HG02610 (cell line): ENCODE measurements around the gene CLDN3.
A peak's percentile ranks its signal among the peaks of the same experiment; 100 is the strongest.
"Not testable (repeated sequence)": the region's sequence is repeated elsewhere in the genome, so short reads cannot be mapped to it uniquely, and the experiment has no call there.

Experiments used
- ATAC-seq: cut with Tn5 transposase; IDR thresholded peaks from one replicate; pipeline ENCODE4 v1.9.1; 2021; ENCODE audit warnings: mild to moderate bottlenecking, moderate library complexity; ENCODE audit not compliant: unreplicated experiment

The CLDN3 gene

GRCh38 chr7:73738220-73738611 is 31.9 kb downstream of the CLDN3 start:
- peak; percentile 8 for ATAC-seq

GRCh38 chr7:73737491-73738219 is 32.4 kb downstream of the CLDN3 start:
- ATAC-seq, result no peak

GRCh38 chr7:73736885-73737284 is 33.2 kb downstream of the CLDN3 start:
- ATAC-seq, result no peak

DNA sequence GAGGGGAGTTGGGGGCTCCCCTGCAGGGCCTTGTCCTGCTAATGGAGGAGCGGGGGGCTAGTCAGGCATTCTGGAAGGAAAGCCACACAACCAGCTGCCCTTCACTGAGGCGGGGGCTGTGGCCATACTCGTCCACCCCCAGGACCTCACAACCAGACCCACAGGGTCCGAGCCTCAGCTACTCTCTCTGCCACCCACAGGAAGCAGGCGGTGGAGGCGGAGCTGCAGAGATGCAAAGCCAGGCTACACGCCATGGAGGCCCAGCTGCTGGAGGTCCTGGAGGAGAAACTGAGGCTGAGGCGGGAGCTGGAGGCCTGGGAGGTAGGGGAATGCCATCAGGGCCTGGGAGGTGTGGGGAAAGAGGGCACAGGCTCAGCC is 34.6 kb downstream of the CLDN3 start:
- ATAC-seq, result no peak

DNA sequence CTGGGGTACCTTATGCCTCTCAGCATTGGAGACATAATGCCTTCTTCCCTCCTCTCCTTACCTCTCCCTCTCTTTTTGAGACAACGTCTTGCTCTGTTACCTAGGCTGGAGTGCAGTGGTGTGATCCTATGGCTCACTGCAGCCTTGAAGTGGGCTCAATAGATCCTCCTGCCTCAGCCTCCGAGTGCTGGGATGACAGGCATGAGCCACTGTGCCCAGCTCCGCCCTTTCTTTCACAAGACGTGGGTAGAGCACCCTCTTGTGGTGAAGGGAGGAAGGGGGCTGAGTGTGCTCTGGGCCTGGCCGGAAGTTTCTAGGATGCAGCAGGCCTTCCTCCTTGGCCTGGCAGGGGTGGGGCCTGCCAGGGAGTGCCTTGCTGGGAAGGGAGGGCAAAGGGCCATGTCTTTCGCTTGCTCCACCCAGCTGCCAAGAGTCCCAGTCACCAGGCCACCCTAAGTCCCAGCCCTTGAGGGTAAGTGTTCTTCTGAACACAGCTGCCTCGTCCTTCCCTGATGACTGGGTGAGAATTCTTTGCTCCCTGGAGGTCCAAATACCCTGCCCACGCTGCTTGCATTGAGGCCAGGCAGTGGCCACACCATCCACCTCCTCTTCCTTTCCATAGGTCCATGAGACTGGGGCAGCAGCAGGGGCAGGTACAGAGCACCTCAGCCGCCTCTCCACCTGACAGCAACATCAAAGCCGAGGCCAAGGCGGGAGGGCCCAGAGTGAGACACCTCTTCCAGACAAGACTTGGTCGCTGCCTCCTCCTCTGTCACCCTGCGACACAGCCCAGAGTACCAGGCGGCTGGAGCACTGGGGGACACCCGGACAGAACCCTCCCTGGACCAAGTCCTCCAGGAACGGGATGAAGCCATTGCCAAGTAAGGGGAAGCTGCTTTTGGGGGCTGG is 35.2 kb downstream of the CLDN3 start:
- ATAC-seq, result peak; percentile 54

DNA sequence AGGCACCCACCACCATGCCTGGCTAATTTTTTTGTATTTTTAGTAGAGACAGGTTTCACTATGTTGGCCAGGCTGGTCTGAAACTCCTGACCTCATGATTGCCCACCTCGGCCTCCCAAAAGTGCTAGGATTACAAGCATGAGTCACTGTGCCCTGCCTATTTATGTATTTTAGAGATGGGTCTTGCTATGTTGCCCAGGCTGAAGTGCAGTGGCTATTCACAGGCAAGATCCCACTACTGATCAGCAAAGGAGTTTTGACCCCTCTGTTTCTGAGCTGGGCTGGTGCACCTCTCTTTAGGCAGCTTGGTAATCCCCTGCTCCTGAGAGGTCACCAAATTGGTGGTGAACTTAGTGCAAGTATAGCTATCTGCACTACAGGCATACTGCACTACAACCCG is 37.7 kb downstream of the CLDN3 start:
- ATAC-seq, result no peak

GRCh38 chr7:73730485-73730884 is 39.6 kb downstream of the CLDN3 start:
- no peak for ATAC-seq

DNA sequence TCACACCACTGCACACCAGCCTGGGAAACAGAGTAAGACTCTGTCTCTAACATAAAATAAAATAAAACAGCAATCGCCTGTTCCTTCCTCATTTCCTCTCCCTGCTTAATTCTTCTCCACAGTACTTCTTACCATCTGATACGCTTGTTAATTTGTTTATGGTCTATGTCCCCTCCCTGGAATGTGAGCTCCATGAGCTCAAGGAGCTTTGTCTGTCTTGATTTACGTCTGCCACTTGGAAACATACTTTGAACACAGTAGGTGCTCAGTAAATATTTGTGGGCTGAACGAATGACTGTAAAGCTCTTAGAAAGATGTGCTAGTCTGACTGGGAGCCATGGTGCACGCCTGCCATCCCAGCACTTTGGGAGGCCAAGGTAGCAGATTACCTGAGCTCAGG is 41.5 kb downstream of the CLDN3 start:
- no peak for ATAC-seq

DNA sequence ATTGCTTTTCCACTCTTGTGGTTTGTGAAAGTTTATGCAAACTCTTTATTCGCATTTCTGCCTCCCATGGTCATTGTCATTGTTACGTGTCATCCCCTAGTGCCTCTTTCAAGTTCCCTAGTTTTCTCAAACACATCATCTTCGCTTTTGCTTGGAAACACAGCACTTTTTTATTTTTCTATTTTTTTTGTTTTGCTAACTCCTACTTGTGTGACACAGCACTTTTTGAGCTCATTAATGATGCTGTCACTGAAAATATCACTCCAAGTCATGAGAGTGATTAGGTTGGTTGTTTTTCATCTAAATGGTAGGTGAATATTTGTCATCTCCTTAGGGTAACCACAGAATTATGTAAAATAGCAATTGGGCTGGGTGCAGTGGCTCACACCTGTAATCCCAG is 42.1 kb downstream of the CLDN3 start:
- ATAC-seq, result no peak

- no peak for ATAC-seq
Observed at GRCh38 chr7:73726083-73726466, 44.0 kb downstream of the CLDN3 start.

GRCh38 chr7:73723813-73724212 is 46.3 kb downstream of the CLDN3 start:
- no peak for ATAC-seq

DNA sequence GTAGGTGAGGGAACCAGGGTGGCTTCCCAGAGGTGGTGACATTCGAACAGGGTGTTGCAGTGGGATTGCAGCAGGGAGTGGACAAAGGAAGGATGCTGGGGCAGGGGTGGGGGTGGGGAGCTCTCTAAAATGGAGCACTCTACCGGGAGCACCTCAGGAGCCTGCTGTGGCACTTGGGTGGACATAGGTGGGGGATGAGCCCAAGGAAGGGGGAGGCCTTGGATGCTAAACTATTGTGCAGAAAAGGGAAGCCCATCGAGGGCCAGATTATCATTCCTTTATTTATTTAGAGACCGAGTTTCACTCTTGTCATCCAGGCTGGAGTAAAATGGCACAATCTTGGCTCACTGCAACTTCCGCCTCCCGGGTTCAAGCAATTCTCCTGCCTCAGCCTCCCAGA is 47.3 kb downstream of the CLDN3 start:
- no peak for ATAC-seq

DNA sequence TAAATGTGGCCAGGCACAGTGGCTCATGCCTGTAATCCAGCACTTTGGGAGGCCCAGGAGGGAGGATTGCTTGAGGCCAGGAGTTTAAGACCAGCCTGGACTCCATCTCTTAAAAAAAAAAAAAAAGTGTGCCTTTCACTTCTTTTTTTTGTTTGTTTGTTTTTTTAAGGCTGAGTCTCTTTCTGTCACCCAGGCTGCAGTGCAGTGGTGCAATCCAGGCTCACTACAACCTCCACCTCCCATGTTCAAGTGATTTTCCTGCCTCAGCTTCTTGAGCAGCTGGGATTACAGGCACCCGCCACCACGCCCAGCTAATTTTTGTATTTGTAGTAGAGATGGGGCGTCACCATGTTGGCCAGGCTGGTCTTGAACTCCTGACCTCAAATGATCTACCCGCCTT is 47.9 kb downstream of the CLDN3 start:
- ATAC-seq, result not testable (repeated sequence)

- no peak for ATAC-seq
Observed at GRCh38 chr7:73721377-73721817, 48.7 kb downstream of the CLDN3 start.

DNA sequence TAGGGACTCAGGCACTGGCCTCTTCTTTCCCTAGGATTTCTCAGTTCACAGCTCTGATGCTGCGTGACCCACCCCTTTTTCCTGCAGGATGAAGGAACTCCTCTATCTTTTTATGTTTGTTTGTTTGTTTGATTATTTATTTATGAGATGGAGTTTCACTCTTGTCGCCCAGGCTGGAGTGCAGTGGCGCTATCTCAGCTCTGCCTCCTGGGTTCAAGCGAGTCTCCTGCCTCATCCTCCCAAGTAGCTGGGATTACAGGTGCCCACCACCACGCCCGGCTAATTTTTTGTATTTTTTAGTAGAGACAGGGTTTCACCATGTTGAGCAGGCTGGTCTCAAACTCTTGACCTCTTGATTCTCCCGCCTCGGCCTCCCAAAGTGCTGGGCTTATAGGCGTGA is 49.6 kb downstream of the CLDN3 start:
- ATAC-seq, result not testable (repeated sequence)

DNA sequence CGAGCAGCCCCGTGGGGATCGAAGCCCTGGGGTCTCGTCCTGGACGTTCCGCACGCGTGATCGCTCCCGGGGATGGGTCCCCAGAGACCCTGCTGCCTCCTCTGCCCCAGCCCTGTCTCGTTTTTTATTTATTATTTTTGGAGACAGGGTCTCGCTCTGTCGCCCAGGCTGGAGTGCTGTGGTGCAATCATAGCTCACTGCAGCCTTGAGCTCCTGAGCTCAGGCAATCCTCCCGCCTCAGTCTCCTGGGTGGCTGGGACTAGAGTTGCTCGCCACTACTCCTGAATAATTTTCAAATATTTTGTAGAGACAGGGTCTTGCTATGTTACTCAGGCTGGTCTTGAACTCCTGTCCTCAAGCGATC is 50.3 kb downstream of the CLDN3 start:
- ATAC-seq, result no peak
